ENCODE data around the gene LYSMD2.

GRCh38 chr15:51738553-51738952 lies 1.1 kb upstream of the LYSMD2 start:
- no peak for TF ChIP-seq CTCF (IDR thresholded peaks at IDR 0.05; ENCODE audit: poor library complexity, severe bottlenecking)
- no peak for TF ChIP-seq EP300 (conservative IDR thresholded peaks at IDR 0.05; ENCODE audit: poor library complexity, severe bottlenecking)
- no peak for TF ChIP-seq MXI1 (conservative IDR thresholded peaks at IDR 0.05; ENCODE audit: poor library complexity, severe bottlenecking)
- TF ChIP-seq EZH2 (IDR thresholded peaks at IDR 0.05; ENCODE audit: borderline replicate concordance, insufficient read depth, low read length, poor library complexity, severe bottlenecking): no peak
- no peak for TF ChIP-seq SMC3 (conservative IDR thresholded peaks at IDR 0.05; ENCODE audit: poor library complexity)
- TF ChIP-seq RAD21 (conservative IDR thresholded peaks at IDR 0.05): no peak
- TF ChIP-seq, protein P1, sequence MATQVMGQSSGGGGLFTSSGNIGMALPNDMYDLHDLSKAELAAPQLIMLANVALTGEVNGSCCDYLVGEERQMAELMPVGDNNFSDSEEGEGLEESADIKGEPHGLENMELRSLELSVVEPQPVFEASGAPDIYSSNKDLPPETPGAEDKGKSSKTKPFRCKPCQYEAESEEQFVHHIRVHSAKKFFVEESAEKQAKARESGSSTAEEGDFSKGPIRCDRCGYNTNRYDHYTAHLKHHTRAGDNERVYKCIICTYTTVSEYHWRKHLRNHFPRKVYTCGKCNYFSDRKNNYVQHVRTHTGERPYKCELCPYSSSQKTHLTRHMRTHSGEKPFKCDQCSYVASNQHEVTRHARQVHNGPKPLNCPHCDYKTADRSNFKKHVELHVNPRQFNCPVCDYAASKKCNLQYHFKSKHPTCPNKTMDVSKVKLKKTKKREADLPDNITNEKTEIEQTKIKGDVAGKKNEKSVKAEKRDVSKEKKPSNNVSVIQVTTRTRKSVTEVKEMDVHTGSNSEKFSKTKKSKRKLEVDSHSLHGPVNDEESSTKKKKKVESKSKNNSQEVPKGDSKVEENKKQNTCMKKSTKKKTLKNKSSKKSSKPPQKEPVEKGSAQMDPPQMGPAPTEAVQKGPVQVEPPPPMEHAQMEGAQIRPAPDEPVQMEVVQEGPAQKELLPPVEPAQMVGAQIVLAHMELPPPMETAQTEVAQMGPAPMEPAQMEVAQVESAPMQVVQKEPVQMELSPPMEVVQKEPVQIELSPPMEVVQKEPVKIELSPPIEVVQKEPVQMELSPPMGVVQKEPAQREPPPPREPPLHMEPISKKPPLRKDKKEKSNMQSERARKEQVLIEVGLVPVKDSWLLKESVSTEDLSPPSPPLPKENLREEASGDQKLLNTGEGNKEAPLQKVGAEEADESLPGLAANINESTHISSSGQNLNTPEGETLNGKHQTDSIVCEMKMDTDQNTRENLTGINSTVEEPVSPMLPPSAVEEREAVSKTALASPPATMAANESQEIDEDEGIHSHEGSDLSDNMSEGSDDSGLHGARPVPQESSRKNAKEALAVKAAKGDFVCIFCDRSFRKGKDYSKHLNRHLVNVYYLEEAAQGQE (IDR thresholded peaks at IDR 0.05; ENCODE audit: borderline replicate concordance): no peak
- no peak for TF ChIP-seq POLR2AphosphoS5 (IDR thresholded peaks at IDR 0.05)
- TF ChIP-seq TAF1 (IDR thresholded peaks at IDR 0.05; ENCODE audit: low read depth): no peak
